NB4 (cell line): ENCODE data around the gene STARD3.

Experiments
- DNase-seq: peaks from one replicate; pipeline ENCODE4 v3.0.0; 2010; ENCODE audit warnings: low read depth
- H3K4me3 ChIP-seq: one replicate; pipeline ENCODE4 v1.5.1; 2011; ENCODE audit warnings: mild to moderate bottlenecking, low read depth, low read length, moderate library complexity
- CTCF ChIP-seq: IDR thresholded peaks from one replicate; pipeline ENCODE4 v1.5.1; 2012; ENCODE audit warnings: low read depth, low read length
- MAX ChIP-seq: IDR thresholded peaks from 2 replicates; pipeline ENCODE4 v1.6.1; 2011; ENCODE audit warnings: low read depth, low read length
- MYC ChIP-seq: IDR thresholded peaks from 2 replicates; pipeline ENCODE4 v1.6.1; 2011; ENCODE audit warnings: low read depth, low read length
- POLR2A ChIP-seq: IDR thresholded peaks from 2 replicates; pipeline ENCODE4 v1.6.1; 2011; ENCODE audit warnings: mild to moderate bottlenecking; ENCODE audit not compliant: insufficient read length; ENCODE audit errors: extremely low read depth

Gene STARD3

GRCh38 chr17:39618246-39618913 lies 18.6 kb upstream of the STARD3 start:
- peak; percentile 55 for DNase-seq
- TF ChIP-seq CTCF (no peak), POLR2A (no peak), MAX (no peak), MYC (no peak)
- peak overlapping the region; percentile 59 for H3K4me3 ChIP-seq

DNA sequence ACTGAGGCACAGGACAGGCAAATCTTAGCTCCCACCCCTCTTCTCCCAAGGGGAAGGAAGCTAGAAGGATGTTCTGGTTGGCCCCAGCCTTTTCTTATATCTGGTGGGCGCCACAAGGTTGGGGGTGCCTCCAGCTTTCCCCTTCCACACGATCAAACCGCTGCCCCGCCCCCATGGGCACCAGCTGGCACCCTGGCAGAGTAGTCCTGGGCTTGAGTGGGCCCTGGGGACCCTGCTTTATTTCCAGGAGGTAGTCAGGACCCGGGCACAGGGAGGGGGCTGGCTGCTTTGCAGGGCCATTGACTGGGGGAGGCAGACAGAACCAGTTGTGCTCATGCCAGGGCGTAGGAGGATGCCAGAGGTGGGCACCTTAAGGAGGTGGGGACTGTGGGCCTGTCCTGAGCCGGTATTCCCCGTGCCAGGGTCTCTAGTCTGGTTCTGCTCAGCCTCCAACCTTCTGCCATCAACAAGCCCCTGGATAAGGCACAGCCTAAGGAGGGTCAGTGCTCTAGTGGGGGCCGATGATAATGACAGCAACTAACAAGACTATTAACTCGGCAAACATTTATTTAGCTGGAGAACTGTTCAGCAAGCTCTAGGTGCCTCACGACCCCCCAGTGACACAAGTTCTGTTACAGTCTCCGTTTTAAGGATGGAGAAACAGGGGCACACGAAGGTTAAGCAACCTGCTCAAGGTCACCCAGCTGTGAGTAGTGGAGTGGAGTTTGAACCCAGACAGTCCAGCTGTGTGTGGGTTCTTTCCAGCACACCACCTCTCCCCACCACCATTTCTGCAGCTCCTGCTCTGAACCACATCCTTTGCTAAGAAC lies 17.8 kb upstream of the STARD3 start:
- TF ChIP-seq CTCF (no peak), POLR2A (no peak), MAX (no peak), MYC (no peak)
- no peak for DNase-seq
- no peak overlapping the region for H3K4me3 ChIP-seq

- TF ChIP-seq POLR2A (no peak), CTCF (no peak), MYC (no peak), MAX (no peak)
- no peak overlapping the region for H3K4me3 ChIP-seq
- DNase-seq = no peak
Observed at GRCh38 chr17:39619786-39620101, 17.2 kb upstream of the STARD3 start.

GRCh38 chr17:39621523-39622379 lies 15.2 kb upstream of the STARD3 start:
- TF ChIP-seq MAX (no peak), POLR2A (no peak), MYC (0 out of 2 replicates have a peak, but pooled peaks have one; percentile 10), CTCF (peak; percentile 100)
- no peak overlapping the region for H3K4me3 ChIP-seq
- peak; percentile 86 for DNase-seq

DNA sequence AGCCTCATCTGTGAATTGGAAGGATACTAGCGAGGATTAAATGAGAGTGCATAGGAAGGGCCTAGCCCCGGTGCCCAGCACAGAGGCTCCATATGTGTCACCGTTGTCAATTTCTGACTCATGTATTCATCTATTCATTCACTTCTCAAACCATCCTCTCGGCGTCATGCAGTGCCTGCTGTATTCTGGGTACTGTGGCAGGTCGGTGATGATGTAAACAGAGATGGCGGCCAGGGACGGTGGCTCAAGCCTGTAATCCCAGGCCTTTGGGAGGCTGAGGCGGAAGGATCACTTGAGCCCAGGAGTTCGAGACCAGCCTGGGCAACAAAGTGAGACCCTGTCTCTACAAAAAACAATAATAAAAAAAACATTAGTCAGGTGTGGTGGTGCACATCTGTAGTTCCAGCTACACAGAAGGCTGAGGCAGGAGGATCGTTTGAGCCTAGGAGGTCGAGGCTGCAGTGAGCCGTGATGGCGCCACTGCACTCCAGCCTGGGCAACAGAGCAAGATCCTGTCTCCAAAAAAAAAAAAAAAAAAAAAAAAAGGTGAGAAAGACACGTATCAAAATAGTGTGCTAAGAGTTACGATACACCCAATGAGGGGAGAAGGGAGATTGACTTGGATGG lies 14.5 kb upstream of the STARD3 start:
- no peak overlapping the region for H3K4me3 ChIP-seq
- no peak for DNase-seq
- TF ChIP-seq CTCF (no peak), MYC (no peak), POLR2A (no peak), MAX (no peak)
